Endothelial cell (in vitro differentiated cells): ENCODE results near the gene ULK1. TPM values are rescaled to one million over a fixed set of nuclear protein-coding genes. Genes with fewer than 3 reads are reported as not detected.
"Not testable (repeated sequence)": the region's sequence is repeated elsewhere in the genome, so short reads cannot be mapped to it uniquely, and the experiment has no call there.

Experiments used
- DNase-seq: peaks from one replicate; pipeline ENCODE4 v3.0.0; 2021; ENCODE audit warnings: low spot score
- H3K27ac Mint-ChIP-seq: one replicate; pipeline ENCODE4 v1.8.0; 2021; ENCODE audit warnings: mixed read lengths, inconsistent platforms; ENCODE audit not compliant: unreplicated experiment
- H3K27me3 Mint-ChIP-seq: one replicate; pipeline ENCODE4 v1.8.0; 2021; ENCODE audit warnings: mild to moderate bottlenecking, moderate library complexity, mixed read lengths, inconsistent platforms; ENCODE audit not compliant: unreplicated experiment
- H3K36me3 Mint-ChIP-seq: one replicate; pipeline ENCODE4 v1.8.0; 2021; ENCODE audit warnings: mild to moderate bottlenecking, low read depth, mixed read lengths, inconsistent platforms; ENCODE audit not compliant: unreplicated experiment
- H3K4me1 Mint-ChIP-seq: one replicate; pipeline ENCODE4 v1.8.0; 2021; ENCODE audit warnings: mild to moderate bottlenecking, mixed read lengths, inconsistent platforms; ENCODE audit not compliant: unreplicated experiment
- H3K4me3 Mint-ChIP-seq: one replicate; pipeline ENCODE4 v1.8.0; 2021; ENCODE audit warnings: mild to moderate bottlenecking, mixed read lengths, inconsistent platforms; ENCODE audit not compliant: unreplicated experiment
- H3K9me3 Mint-ChIP-seq: one replicate; pipeline ENCODE4 v1.8.0; 2021; ENCODE audit warnings: mixed read lengths, inconsistent platforms; ENCODE audit not compliant: unreplicated experiment
- total RNA-seq: library from RNA; stranded (reverse); fragmentation: NEBNext Ultra II Directional; extraction: Animal tissue kit (Norgen Biotek cat#: 25700); gene quantifications from one replicate; pipeline ENCODE4 v1.2.1, GENCODE V29; 2021; ENCODE audit not compliant: unreplicated experiment
- TF ChIP-seq, protein P1 (sequence below): fragments of 200-600 bp; sonication (generic); IDR thresholded peaks from one replicate; pipeline ENCODE4 v1.5.0; 2021; ENCODE audit warnings: antibody characterized with exemption; ENCODE audit not compliant: unreplicated experiment

ULK1 gene
- total RNA-seq, 1 donor from 2014 or later, result 53.7 TPM

GRCh38 chr12:131949431-131950181 is 55.2 kb downstream of the ULK1 start, which contains the start of gene EP400:
TSS of gene EP400 (plus strand) at chr12:131949942. CDS start at chr12:131960620, 10,678 bp downstream.
- DNase-seq, result peak; percentile 96
- no peaks in the 10 kb centered on the region for H3K36me3 Mint-ChIP-seq
- H3K27me3 Mint-ChIP-seq, result no peaks in the 10 kb centered on the region
- TF ChIP-seq, protein P1, sequence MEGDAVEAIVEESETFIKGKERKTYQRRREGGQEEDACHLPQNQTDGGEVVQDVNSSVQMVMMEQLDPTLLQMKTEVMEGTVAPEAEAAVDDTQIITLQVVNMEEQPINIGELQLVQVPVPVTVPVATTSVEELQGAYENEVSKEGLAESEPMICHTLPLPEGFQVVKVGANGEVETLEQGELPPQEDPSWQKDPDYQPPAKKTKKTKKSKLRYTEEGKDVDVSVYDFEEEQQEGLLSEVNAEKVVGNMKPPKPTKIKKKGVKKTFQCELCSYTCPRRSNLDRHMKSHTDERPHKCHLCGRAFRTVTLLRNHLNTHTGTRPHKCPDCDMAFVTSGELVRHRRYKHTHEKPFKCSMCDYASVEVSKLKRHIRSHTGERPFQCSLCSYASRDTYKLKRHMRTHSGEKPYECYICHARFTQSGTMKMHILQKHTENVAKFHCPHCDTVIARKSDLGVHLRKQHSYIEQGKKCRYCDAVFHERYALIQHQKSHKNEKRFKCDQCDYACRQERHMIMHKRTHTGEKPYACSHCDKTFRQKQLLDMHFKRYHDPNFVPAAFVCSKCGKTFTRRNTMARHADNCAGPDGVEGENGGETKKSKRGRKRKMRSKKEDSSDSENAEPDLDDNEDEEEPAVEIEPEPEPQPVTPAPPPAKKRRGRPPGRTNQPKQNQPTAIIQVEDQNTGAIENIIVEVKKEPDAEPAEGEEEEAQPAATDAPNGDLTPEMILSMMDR, result peak; percentile 26
- H3K4me3 Mint-ChIP-seq, result peak within 1 kb of the TSS; percentile 95
- H3K9me3 Mint-ChIP-seq, result no peaks in the 10 kb centered on the region
- H3K4me1 Mint-ChIP-seq, result peaks cover 6% of the 10 kb centered on the region
- H3K27ac Mint-ChIP-seq, result no peak within 1 kb of the TSS

DNA sequence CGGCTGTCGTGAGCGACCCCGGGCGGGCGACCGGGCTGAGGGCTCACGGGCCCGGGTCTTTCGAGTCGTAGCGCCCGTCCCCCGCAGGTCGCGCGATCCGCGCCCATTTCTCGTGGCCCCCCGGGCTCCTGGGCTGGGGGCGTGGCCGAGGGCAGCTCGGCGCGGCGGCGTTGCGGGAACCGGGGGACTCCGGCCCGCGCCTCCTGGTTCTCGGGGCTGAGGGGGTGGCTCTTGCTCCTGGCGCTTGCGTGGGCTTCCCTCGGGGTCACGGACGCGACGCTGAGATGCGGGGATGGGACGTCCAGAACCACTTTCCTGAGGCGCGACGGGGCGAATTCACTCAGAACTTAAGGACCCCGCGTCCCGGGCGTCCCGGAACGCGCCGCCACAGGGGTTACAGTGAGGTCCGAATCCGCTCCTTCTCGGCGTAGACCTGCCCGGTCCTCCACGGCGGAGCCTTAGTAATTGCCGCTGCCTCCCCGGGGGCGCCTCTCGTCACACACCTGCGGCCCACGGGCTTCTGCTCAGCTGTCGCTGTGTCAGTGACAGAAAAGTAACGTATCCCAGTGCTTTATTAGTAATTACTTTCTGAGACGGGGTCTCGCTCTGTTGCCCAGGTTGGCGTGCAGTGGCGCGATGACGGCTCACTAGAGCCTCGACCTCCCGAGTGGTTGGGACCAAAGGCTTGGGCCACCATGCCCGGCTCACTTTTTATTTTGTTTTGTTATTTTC is 55.9 kb downstream of the ULK1 start:
- peaks cover 6% of the 10 kb centered on the region for H3K4me1 Mint-ChIP-seq
- no peaks in the 10 kb centered on the region for H3K36me3 Mint-ChIP-seq
- no peaks in the 10 kb centered on the region for H3K27me3 Mint-ChIP-seq
- no peak overlapping the region for H3K27ac Mint-ChIP-seq
- TF ChIP-seq, protein P1, result no peak
- H3K9me3 Mint-ChIP-seq, result no peaks in the 10 kb centered on the region
- peak overlapping the region; percentile 95 for H3K4me3 Mint-ChIP-seq
- DNase-seq, result peak; percentile 41

- not testable (repeated sequence) for H3K27me3 Mint-ChIP-seq, H3K4me1 Mint-ChIP-seq, H3K9me3 Mint-ChIP-seq, DNase-seq, H3K4me3 Mint-ChIP-seq, H3K36me3 Mint-ChIP-seq, H3K27ac Mint-ChIP-seq
These were observed 59.4 kb downstream of the ULK1 start for GRCh38 chr12:131953810-131954209.

GRCh38 chr12:131954460-131954859 is 60.0 kb downstream of the ULK1 start:
- not testable (repeated sequence) for DNase-seq, H3K27me3 Mint-ChIP-seq, H3K4me1 Mint-ChIP-seq, H3K36me3 Mint-ChIP-seq, H3K4me3 Mint-ChIP-seq, H3K27ac Mint-ChIP-seq, H3K9me3 Mint-ChIP-seq

DNA sequence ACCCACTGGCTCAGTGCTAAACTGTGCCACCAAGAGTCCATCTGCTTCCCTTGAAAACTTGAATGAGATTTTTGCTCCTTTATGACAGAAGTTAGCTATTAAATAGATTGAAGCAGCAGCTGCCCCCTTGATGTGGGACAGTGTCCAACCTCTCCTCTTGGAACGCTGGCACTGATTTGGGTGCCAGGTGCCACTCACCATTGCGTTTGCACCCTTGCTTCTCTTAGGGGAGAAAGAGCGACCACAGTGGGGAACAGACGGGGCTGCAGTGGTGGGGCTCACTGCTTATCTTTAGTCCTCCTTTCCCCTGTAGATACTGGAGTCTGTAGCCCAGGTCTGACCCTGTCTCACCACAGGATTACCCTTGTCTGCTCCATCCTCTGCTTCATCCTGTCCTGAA is 64.7 kb downstream of the ULK1 start:
- Mint-ChIP-seq H3K27ac (no peak overlapping the region), H3K27me3 (no peaks in the 10 kb centered on the region), H3K36me3 (peaks cover 6% of the 10 kb centered on the region), H3K9me3 (no peaks in the 10 kb centered on the region), H3K4me3 (no peak overlapping the region), H3K4me1 (peaks cover 5% of the 10 kb centered on the region)
- no peak for DNase-seq
- TF ChIP-seq, protein P1, result no peak
